GM18861 (cell line): Measurements from ENCODE around the gene NCAPD2.
"Not testable (repeated sequence)": the region's sequence is repeated elsewhere in the genome, so short reads cannot be mapped to it uniquely, and the experiment has no call there.

Source experiments
- ATAC-seq: cut with Tn5 transposase; IDR thresholded peaks from one replicate; pipeline ENCODE4 v1.9.1; 2021; ENCODE audit not compliant: unreplicated experiment

The NCAPD2 gene

GRCh38 chr12:6494258-6494743 lies 399 bp downstream of the NCAPD2 start:
- ATAC-seq: peak; percentile 23

GRCh38 chr12:6494968-6495367 lies 1.1 kb downstream of the NCAPD2 start:
- no peak for ATAC-seq

- not testable (repeated sequence) for ATAC-seq
These were observed 3.4 kb downstream of the NCAPD2 start for GRCh38 chr12:6497291-6497690.

- no peak for ATAC-seq
These were observed 6.6 kb downstream of the NCAPD2 start for GRCh38 chr12:6500466-6500865.

- ATAC-seq: no peak
These were observed 13.4 kb downstream of the NCAPD2 start for GRCh38 chr12:6507102-6507998.

GRCh38 chr12:6508087-6508486 lies 14.2 kb downstream of the NCAPD2 start:
- ATAC-seq: no peak

- no peak for ATAC-seq
These were observed 26.3 kb downstream of the NCAPD2 start for GRCh38 chr12:6520186-6520585.

GRCh38 chr12:6522193-6522592 lies 28.3 kb downstream of the NCAPD2 start:
- ATAC-seq: no peak

- no peak for ATAC-seq
These were observed 29.8 kb downstream of the NCAPD2 start for GRCh38 chr12:6523708-6524107.

- no peak for ATAC-seq
These were observed 30.7 kb downstream of the NCAPD2 start for GRCh38 chr12:6524648-6525047.

GRCh38 chr12:6526201-6526600 lies 32.3 kb downstream of the NCAPD2 start:
- ATAC-seq: no peak

GRCh38 chr12:6526766-6527525 lies 33.0 kb downstream of the NCAPD2 start:
- ATAC-seq: no peak

- no peak for ATAC-seq
These were observed 33.8 kb downstream of the NCAPD2 start for GRCh38 chr12:6527711-6528110.

GRCh38 chr12:6528539-6529235 lies 34.8 kb downstream of the NCAPD2 start:
- ATAC-seq: no peak

GRCh38 chr12:6529291-6529737 lies 35.4 kb downstream of the NCAPD2 start:
- no peak for ATAC-seq

GRCh38 chr12:6530576-6531260 lies 36.8 kb downstream of the NCAPD2 start:
- ATAC-seq: no peak

GRCh38 chr12:6532051-6532926 lies 38.4 kb downstream of the NCAPD2 start:
- peak; percentile 25 for ATAC-seq

- peak; percentile 11 for ATAC-seq
These were observed 39.2 kb downstream of the NCAPD2 start for GRCh38 chr12:6532927-6533652.

GRCh38 chr12:6533653-6533922 lies 39.7 kb downstream of the NCAPD2 start:
- ATAC-seq: peak; percentile 1
